Loucy (cell line): ENCODE results near the gene IQGAP3.

Experiments
- H2AFZ ChIP-seq: fragments of 200-600 bp; sonication (generic); 2 replicates; pipeline ENCODE4 v1.6.0; 2016; ENCODE audit warnings: antibody characterized with exemption, mild to moderate bottlenecking, low read length, moderate library complexity
- H3F3A ChIP-seq: fragments of 200-600 bp; 2 replicates; pipeline ENCODE4 v1.6.0; 2016; ENCODE audit warnings: antibody characterized with exemption, low read depth, mild to moderate bottlenecking
- H3K27me3 ChIP-seq: fragments of 200-600 bp; sonication (generic); 2 replicates; pipeline ENCODE4 v1.6.1; 2014; ENCODE audit warnings: low read length, mild to moderate bottlenecking; ENCODE audit not compliant: insufficient read depth, poor library complexity, severe bottlenecking
- H3K36me3 ChIP-seq: fragments of 200-600 bp; sonication (generic); 2 replicates; pipeline ENCODE4 v1.6.1; 2016; ENCODE audit warnings: low read length; ENCODE audit not compliant: insufficient read depth
- H3K4me1 ChIP-seq: fragments of 200-600 bp; sonication (generic); 2 replicates; pipeline ENCODE4 v1.5.1; 2014; ENCODE audit warnings: low read length, mild to moderate bottlenecking; ENCODE audit not compliant: insufficient read depth, poor library complexity, severe bottlenecking
- H3K4me2 ChIP-seq: fragments of 200-600 bp; sonication (generic); 2 replicates; pipeline ENCODE4 v1.6.0; 2014; ENCODE audit warnings: antibody characterized with exemption, low read length, low read depth, mild to moderate bottlenecking; ENCODE audit not compliant: poor library complexity, severe bottlenecking
- H3K4me3 ChIP-seq: fragments of 200-600 bp; sonication (generic); 2 replicates; pipeline ENCODE4 v1.5.1; 2014; ENCODE audit warnings: low read length, mild to moderate bottlenecking, mixed read lengths; ENCODE audit not compliant: poor library complexity, severe bottlenecking
- H3K79me2 ChIP-seq: fragments of 200-600 bp; sonication (generic); 2 replicates; pipeline ENCODE4 v1.6.1; 2014; ENCODE audit warnings: low read length; ENCODE audit not compliant: insufficient read depth
- H3K9ac ChIP-seq: fragments of 200-600 bp; sonication (generic); 2 replicates; pipeline ENCODE4 v1.6.0; 2014; ENCODE audit warnings: mild to moderate bottlenecking, low read depth, low read length, moderate library complexity; ENCODE audit not compliant: poor library complexity, severe bottlenecking
- H3K9me2 ChIP-seq: fragments of 200-600 bp; sonication (generic); replicated peaks from 2 replicates; pipeline ENCODE4 v1.6.1; 2016; ENCODE audit warnings: low read depth, low read length, mixed read lengths
- H3K9me3 ChIP-seq: fragments of 200-600 bp; sonication (generic); 2 replicates; pipeline ENCODE4 v1.6.1; 2014; ENCODE audit warnings: mild to moderate bottlenecking, antibody characterized with exemption, low read length, low read depth; ENCODE audit not compliant: insufficient read depth
- H4K20me1 ChIP-seq: fragments of 200-600 bp; sonication (generic); 2 replicates; pipeline ENCODE4 v1.6.0; 2014; ENCODE audit warnings: antibody characterized with exemption, low read length, mild to moderate bottlenecking; ENCODE audit not compliant: insufficient read depth, poor library complexity, severe bottlenecking
- CTCF ChIP-seq: fragments of 200-600 bp; sonication (generic); conservative IDR thresholded peaks from 2 replicates; pipeline ENCODE4 v1.5.1; 2014; ENCODE audit warnings: mild to moderate bottlenecking, antibody characterized with exemption, low read length
- EZH2phosphoT487 ChIP-seq: fragments of 200-600 bp; IDR thresholded peaks from 2 replicates; pipeline ENCODE4 v1.6.1; 2018; ENCODE audit warnings: antibody characterized with exemption, mild to moderate bottlenecking, moderate library complexity, borderline replicate concordance

IQGAP3 gene

GRCh38 chr1:156599811-156600210 is 27.4 kb upstream of the IQGAP3 start:
- Histone ChIP-seq H4K20me1 (no peaks in the 10 kb centered on the region), H3K36me3 (peaks cover 22% of the 10 kb centered on the region; the same call in 1 of the 2 replicates), H2AFZ (no peak overlapping the region), H3K4me2 (peak overlapping the region; percentile 90), H3K9me2 (no peaks in the 10 kb centered on the region), H3K4me3 (peak overlapping the region; percentile 93), H3K4me1 (peaks cover 9% of the 10 kb centered on the region), H3F3A (no peaks in the 10 kb centered on the region), H3K9me3 (no peaks in the 10 kb centered on the region), H3K79me2 (peaks cover 21% of the 10 kb centered on the region), H3K9ac (peak overlapping the region; percentile 78), H3K27me3 (no peaks in the 10 kb centered on the region)
- no peak for TF ChIP-seq EZH2phosphoT487
- peak; percentile 42 for TF ChIP-seq CTCF

DNA sequence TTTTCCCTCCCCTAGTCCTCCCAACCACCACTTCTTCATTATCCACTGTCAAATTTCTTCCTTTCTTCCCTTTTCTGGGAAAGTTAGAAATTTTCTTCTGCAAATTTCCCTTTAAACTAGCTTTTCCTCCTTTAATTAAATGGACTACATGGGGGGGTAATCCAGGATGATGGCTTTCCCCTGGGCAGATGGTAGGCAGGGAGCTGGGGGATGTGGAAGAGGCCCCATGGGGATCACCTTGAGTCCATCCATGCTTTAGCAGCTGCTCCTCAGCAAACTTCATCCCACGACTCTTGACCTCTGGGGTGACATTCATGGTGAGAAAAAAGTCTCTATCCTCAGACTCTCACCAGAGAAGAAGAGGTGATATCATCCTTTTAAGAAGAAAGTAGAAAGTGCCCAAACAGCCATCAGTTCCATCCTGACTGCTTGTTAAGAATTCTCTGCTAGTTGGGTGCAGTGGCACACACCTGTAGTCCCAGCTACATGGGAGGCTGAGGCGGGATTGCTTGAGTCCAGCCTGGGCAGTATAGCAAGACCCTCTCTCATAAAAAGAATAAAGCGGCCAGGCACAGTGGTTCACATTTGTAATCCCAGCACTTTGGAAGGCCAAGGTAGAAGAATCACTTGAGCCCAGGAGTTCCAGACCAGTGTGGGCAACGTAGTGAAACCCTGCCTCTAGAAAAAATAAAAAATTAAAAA is 26.5 kb upstream of the IQGAP3 start:
- Histone ChIP-seq H2AFZ (no peak overlapping the region), H3K36me3 (peaks cover 22% of the 10 kb centered on the region; the same call in 1 of the 2 replicates), H3K9me2 (no peaks in the 10 kb centered on the region), H3K9me3 (no peaks in the 10 kb centered on the region), H3K79me2 (peaks cover 21% of the 10 kb centered on the region), H4K20me1 (no peaks in the 10 kb centered on the region), H3K9ac (no peak overlapping the region), H3F3A (no peaks in the 10 kb centered on the region), H3K27me3 (no peaks in the 10 kb centered on the region), H3K4me3 (no peak overlapping the region), H3K4me2 (no peak overlapping the region), H3K4me1 (peaks cover 9% of the 10 kb centered on the region)
- no peak for TF ChIP-seq EZH2phosphoT487
- no peak for TF ChIP-seq CTCF

DNA sequence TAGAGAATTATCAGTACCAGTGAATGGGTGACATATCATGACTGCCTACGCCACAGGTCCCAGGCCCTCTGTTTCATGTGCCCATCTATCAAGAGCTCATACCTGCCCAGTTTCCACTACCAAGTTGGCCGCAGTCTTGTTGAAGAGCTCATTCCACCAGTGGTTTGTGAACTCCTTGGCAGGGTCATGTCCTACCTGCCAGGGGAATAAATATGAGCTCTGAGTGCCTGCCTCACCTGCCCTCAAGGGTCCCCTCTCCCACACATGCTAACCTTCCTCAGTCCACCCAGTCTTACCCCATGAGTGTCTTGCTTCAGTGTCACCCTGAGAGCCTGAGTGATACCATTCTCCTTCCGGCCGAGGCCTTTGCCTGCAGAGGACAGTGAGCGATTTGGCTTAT is 25.8 kb upstream of the IQGAP3 start:
- no peaks in the 10 kb centered on the region for H3K27me3 ChIP-seq
- H3F3A ChIP-seq: no peaks in the 10 kb centered on the region
- H3K9ac ChIP-seq: no peak overlapping the region
- peaks cover 22% of the 10 kb centered on the region; the same call in 1 of the 2 replicates for H3K36me3 ChIP-seq
- no peak overlapping the region for H3K4me3 ChIP-seq
- H2AFZ ChIP-seq: no peak overlapping the region
- H3K4me2 ChIP-seq: no peak overlapping the region
- peaks cover 21% of the 10 kb centered on the region for H3K79me2 ChIP-seq
- H3K9me2 ChIP-seq: no peaks in the 10 kb centered on the region
- peaks cover 9% of the 10 kb centered on the region for H3K4me1 ChIP-seq
- H3K9me3 ChIP-seq: no peaks in the 10 kb centered on the region
- TF ChIP-seq EZH2phosphoT487 (no peak), CTCF (no peak)
- no peaks in the 10 kb centered on the region for H4K20me1 ChIP-seq
